ENCODE results near the gene OR2A5. TPM values are rescaled to one million over a fixed set of nuclear protein-coding genes. Genes with fewer than 3 reads are reported as not detected.

OR2A5 gene
- polyA plus RNA-seq, 2 of the 4 experiments (the other 2 are of a cell fraction), result not detected

DNA sequence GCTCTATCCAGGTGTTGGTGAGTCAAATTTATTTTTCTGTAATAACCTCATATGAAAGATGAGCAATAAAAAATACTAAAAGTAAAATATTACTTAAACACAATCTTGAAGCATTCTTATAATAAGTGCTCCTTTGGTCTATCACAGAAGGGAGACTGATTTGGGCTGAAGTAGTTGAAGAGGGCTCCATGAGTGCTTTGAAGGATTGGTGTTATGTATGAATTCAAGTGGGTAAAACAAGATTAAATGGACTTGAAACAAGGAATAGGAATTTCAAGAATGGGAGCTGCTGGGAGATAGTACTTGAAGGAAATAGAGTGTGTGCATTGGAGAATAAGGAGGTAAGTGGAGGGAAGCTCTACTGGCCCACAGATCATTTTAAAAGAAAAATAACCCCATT is 53.3 kb downstream of the OR2A5 start:
- FAIRE-seq (no peak), DNase-seq (ENCODE audit: low read depth in 1 of 2, low spot score in 1 of 2) (no peak), ATAC-seq (no peak)
- TF ChIP-seq JUNB (IDR thresholded peaks at IDR 0.05), result no peak
- no peak for TF ChIP-seq HOXB5 (CRISPR knock-in tag; IDR thresholded peaks at IDR 0.05)
- no peak for TF ChIP-seq SMC3 (IDR thresholded peaks at IDR 0.05)
- TF ChIP-seq, protein P1, sequence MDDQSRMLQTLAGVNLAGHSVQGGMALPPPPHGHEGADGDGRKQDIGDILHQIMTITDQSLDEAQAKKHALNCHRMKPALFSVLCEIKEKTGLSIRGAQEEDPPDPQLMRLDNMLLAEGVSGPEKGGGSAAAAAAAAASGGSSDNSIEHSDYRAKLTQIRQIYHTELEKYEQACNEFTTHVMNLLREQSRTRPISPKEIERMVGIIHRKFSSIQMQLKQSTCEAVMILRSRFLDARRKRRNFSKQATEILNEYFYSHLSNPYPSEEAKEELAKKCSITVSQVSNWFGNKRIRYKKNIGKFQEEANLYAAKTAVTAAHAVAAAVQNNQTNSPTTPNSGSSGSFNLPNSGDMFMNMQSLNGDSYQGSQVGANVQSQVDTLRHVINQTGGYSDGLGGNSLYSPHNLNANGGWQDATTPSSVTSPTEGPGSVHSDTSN (IDR thresholded peaks at IDR 0.05), result no peak
- no peak for TF ChIP-seq FOXS1 (CRISPR knock-in tag; IDR thresholded peaks at IDR 0.05)
- TF ChIP-seq, protein P2, sequence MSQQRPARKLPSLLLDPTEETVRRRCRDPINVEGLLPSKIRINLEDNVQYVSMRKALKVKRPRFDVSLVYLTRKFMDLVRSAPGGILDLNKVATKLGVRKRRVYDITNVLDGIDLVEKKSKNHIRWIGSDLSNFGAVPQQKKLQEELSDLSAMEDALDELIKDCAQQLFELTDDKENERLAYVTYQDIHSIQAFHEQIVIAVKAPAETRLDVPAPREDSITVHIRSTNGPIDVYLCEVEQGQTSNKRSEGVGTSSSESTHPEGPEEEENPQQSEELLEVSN (IDR thresholded peaks at IDR 0.05; ENCODE audit: borderline replicate concordance, low read depth), result no peak
- TF ChIP-seq, protein P3, sequence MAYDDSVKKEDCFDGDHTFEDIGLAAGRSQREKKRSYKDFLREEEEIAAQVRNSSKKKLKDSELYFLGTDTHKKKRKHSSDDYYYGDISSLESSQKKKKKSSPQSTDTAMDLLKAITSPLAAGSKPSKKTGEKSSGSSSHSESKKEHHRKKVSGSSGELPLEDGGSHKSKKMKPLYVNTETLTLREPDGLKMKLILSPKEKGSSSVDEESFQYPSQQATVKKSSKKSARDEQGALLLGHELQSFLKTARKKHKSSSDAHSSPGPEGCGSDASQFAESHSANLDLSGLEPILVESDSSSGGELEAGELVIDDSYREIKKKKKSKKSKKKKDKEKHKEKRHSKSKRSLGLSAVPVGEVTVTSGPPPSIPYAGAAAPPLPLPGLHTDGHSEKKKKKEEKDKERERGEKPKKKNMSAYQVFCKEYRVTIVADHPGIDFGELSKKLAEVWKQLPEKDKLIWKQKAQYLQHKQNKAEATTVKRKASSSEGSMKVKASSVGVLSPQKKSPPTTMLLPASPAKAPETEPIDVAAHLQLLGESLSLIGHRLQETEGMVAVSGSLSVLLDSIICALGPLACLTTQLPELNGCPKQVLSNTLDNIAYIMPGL (CRISPR knock-in tag; IDR thresholded peaks at IDR 0.05; ENCODE audit: borderline replicate concordance), result no peak
- TF ChIP-seq, protein P4, sequence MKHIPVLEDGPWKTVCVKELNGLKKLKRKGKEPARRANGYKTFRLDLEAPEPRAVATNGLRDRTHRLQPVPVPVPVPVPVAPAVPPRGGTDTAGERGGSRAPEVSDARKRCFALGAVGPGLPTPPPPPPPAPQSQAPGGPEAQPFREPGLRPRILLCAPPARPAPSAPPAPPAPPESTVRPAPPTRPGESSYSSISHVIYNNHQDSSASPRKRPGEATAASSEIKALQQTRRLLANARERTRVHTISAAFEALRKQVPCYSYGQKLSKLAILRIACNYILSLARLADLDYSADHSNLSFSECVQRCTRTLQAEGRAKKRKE (CRISPR knock-in tag; IDR thresholded peaks at IDR 0.05; ENCODE audit: low read depth), result no peak
- TF ChIP-seq TFCP2L1 (CRISPR knock-in tag; IDR thresholded peaks at IDR 0.05), result no peak
- TF ChIP-seq, protein P5, sequence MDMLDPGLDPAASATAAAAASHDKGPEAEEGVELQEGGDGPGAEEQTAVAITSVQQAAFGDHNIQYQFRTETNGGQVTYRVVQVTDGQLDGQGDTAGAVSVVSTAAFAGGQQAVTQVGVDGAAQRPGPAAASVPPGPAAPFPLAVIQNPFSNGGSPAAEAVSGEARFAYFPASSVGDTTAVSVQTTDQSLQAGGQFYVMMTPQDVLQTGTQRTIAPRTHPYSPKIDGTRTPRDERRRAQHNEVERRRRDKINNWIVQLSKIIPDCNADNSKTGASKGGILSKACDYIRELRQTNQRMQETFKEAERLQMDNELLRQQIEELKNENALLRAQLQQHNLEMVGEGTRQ (IDR thresholded peaks at IDR 0.05), result no peak
- no peak for TF ChIP-seq MAFK (IDR thresholded peaks at IDR 0.05; ENCODE audit: partially characterized antibody)
- TF ChIP-seq ESRRA (IDR thresholded peaks at IDR 0.05; ENCODE audit: borderline replicate concordance, low read length), result no peak
- no peak for TF ChIP-seq ZFP36 (IDR thresholded peaks at IDR 0.05; ENCODE audit: borderline replicate concordance, partially characterized antibody)
- TF ChIP-seq CHD4 (IDR thresholded peaks at IDR 0.05; ENCODE audit: borderline replicate concordance), result no peak
- TF ChIP-seq CHD2 (IDR thresholded peaks at IDR 0.05; ENCODE audit: low read length, partially characterized antibody), result no peak
- no peak for TF ChIP-seq ZC3H11A (IDR thresholded peaks at IDR 0.05)
- Histone ChIP-seq H3K4me3 (no peak overlapping the region), H3K27ac (no peak overlapping the region), H3K9me3 (no peaks in the 10 kb centered on the region), H3K4me1 (no peaks in the 10 kb centered on the region), H3K4me2 (no peak overlapping the region)
- ChIA-PET CTCF (no interaction called here), POLR2A (no interaction called here)

DNA sequence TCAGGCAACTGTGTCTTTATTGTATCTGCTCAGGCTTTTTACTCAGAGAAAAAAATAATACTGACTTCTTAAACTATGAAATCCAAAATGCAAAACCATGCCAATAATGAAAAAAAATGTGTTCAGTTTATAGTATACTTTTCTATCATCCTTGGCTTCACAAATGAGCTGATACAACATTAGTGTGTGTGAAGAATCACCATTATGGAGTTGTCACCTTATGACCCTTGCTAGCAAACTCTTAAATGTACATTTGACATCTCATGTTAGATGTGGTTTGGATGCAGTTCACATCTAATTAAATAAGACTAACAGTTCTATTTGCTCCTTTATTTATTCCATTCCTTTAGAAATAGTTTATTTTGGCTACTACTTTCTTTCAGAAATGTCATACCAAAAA is 56.5 kb downstream of the OR2A5 start:
- ChIA-PET CTCF (interaction anchor here (1.1 kb wide), 1 partner anchor 23 kb away, joined by 5 read pairs; no protein-coding TSS in a partner anchor), POLR2A (no interaction called here)
- no peaks in the 10 kb centered on the region for H3K4me1 ChIP-seq
- TF ChIP-seq RFX5 (IDR thresholded peaks at IDR 0.05) (no peak), EP300 (IDR thresholded peaks at IDR 0.05) (no peak), CBX8 (IDR thresholded peaks at IDR 0.05) (no peak), FOSL2 (IDR thresholded peaks at IDR 0.05) (no peak), FOSL2 (CRISPR knock-in tag; IDR thresholded peaks at IDR 0.05) (no peak)
- FAIRE-seq (no peak), ATAC-seq (no peak), DNase-seq (ENCODE audit: low read depth in 1 of 2, low spot score in 1 of 2) (no peak)
- H3K4me3 ChIP-seq, result no peak overlapping the region
- H3K27ac ChIP-seq, result no peak overlapping the region
- H3K9me3 ChIP-seq, result no peaks in the 10 kb centered on the region
- H3K4me2 ChIP-seq, result no peak overlapping the region

Small RNAs within 50 kb of the gene (small RNA-seq; reads per million reads assigned to genes)
- 0 reads per million in 6 experiments for gene OR2A41P

Other genes starting within 250 kb of the OR2A5 start
- 32.7 and 33.5 TPM in 2 replicates for gene TCAF1, start 146.8 kb upstream of the OR2A5 start, polyA plus RNA-seq (2011; rRNA removed)
- 25.8 to 27.9 TPM (median 26.4 TPM) in 3 replicates for gene TCAF1, start 146.8 kb upstream of the OR2A5 start, polyA plus RNA-seq (2017; fragmentation: RNase III; extraction: RNeasy Plus Mini Kit Qiagen cat#74134 plus additional on column Dnase treatment)
- not detected in 2 replicates for gene OR2F2, start 113.7 kb upstream of the OR2A5 start, polyA plus RNA-seq (2011; rRNA removed)
- gene OR2F2, start 113.7 kb upstream of the OR2A5 start, polyA plus RNA-seq (2017; fragmentation: RNase III; extraction: RNeasy Plus Mini Kit Qiagen cat#74134 plus additional on column Dnase treatment), result not detected in 3 replicates
- gene OR2F1, start 94.1 kb upstream of the OR2A5 start, polyA plus RNA-seq (2011; rRNA removed), result not detected in 2 replicates
- gene OR2F1, start 94.1 kb upstream of the OR2A5 start, polyA plus RNA-seq (2017; fragmentation: RNase III; extraction: RNeasy Plus Mini Kit Qiagen cat#74134 plus additional on column Dnase treatment), result not detected in 3 replicates
- not detected in 2 replicates for gene OR6B1, start 48.6 kb upstream of the OR2A5 start, polyA plus RNA-seq (2011; rRNA removed)
- not detected in 3 replicates for gene OR6B1, start 48.6 kb upstream of the OR2A5 start, polyA plus RNA-seq (2017; fragmentation: RNase III; extraction: RNeasy Plus Mini Kit Qiagen cat#74134 plus additional on column Dnase treatment)
- gene OR2A25, start 20.9 kb downstream of the OR2A5 start, polyA plus RNA-seq (2011; rRNA removed), result not detected in 2 replicates
- gene OR2A25, start 20.9 kb downstream of the OR2A5 start, polyA plus RNA-seq (2017; fragmentation: RNase III; extraction: RNeasy Plus Mini Kit Qiagen cat#74134 plus additional on column Dnase treatment), result not detected in 3 replicates
- not detected in 2 replicates for gene OR2A12, start 37.3 kb downstream of the OR2A5 start, polyA plus RNA-seq (2011; rRNA removed)
- gene OR2A12, start 37.3 kb downstream of the OR2A5 start, polyA plus RNA-seq (2017; fragmentation: RNase III; extraction: RNeasy Plus Mini Kit Qiagen cat#74134 plus additional on column Dnase treatment), result not detected in 3 replicates
- gene OR2A2, start 60.6 kb downstream of the OR2A5 start, polyA plus RNA-seq (2011; rRNA removed), result not detected in 2 replicates
- gene OR2A2, start 60.6 kb downstream of the OR2A5 start, polyA plus RNA-seq (2017; fragmentation: RNase III; extraction: RNeasy Plus Mini Kit Qiagen cat#74134 plus additional on column Dnase treatment), result not detected in 3 replicates
- not detected in 2 replicates for gene OR2A14, start 74.2 kb downstream of the OR2A5 start, polyA plus RNA-seq (2011; rRNA removed)
- not detected in 3 replicates for gene OR2A14, start 74.2 kb downstream of the OR2A5 start, polyA plus RNA-seq (2017; fragmentation: RNase III; extraction: RNeasy Plus Mini Kit Qiagen cat#74134 plus additional on column Dnase treatment)
- 0.08 and 0.22 TPM in 2 replicates for gene CTAGE4, start 134.5 kb downstream of the OR2A5 start, polyA plus RNA-seq (2011; rRNA removed)
- not detected in 3 replicates for gene CTAGE4, start 134.5 kb downstream of the OR2A5 start, polyA plus RNA-seq (2017; fragmentation: RNase III; extraction: RNeasy Plus Mini Kit Qiagen cat#74134 plus additional on column Dnase treatment)
- 0.54 and 0.94 TPM in 2 replicates for gene ARHGEF35, start 146.9 kb downstream of the OR2A5 start, polyA plus RNA-seq (2011; rRNA removed)
- gene ARHGEF35, start 146.9 kb downstream of the OR2A5 start, polyA plus RNA-seq (2017; fragmentation: RNase III; extraction: RNeasy Plus Mini Kit Qiagen cat#74134 plus additional on column Dnase treatment), result 0.71 to 1.3 TPM (median 1.2 TPM) in 3 replicates
- not detected in 2 replicates for gene OR2A42, start 190.7 kb downstream of the OR2A5 start, polyA plus RNA-seq (2011; rRNA removed)
- gene OR2A42, start 190.7 kb downstream of the OR2A5 start, polyA plus RNA-seq (2017; fragmentation: RNase III; extraction: RNeasy Plus Mini Kit Qiagen cat#74134 plus additional on column Dnase treatment), result not detected in 3 replicates
- gene OR2A7, start 215.8 kb downstream of the OR2A5 start, polyA plus RNA-seq (2011; rRNA removed), result not detected in 2 replicates
- not detected in 3 replicates for gene OR2A7, start 215.8 kb downstream of the OR2A5 start, polyA plus RNA-seq (2017; fragmentation: RNase III; extraction: RNeasy Plus Mini Kit Qiagen cat#74134 plus additional on column Dnase treatment)
- gene CTAGE8, start 220.3 kb downstream of the OR2A5 start, polyA plus RNA-seq (2011; rRNA removed), result 0.06 TPM in 1 of 2 replicates, not detected in the other
- not detected in 3 replicates for gene CTAGE8, start 220.3 kb downstream of the OR2A5 start, polyA plus RNA-seq (2017; fragmentation: RNase III; extraction: RNeasy Plus Mini Kit Qiagen cat#74134 plus additional on column Dnase treatment)

Measured in A549 (cell line).